Medulla oblongata (tissue), 1 donor: ENCODE measurements around the gene PRKCH.
"Not testable (repeated sequence)": the region's sequence is repeated elsewhere in the genome, so short reads cannot be mapped to it uniquely, and the experiment has no call there.

Source experiments
- DNase-seq: peaks from one replicate; pipeline ENCODE4 v3.0.0-alpha.2; 2015; ENCODE audit errors: extremely low spot score

The PRKCH gene

GRCh38 chr14:61308198-61308597, 13.2 kb upstream of the PRKCH start:
- DNase-seq = no peak

- DNase-seq = not testable (repeated sequence)
Measured at GRCh38 chr14:61308701-61309100, 12.7 kb upstream of the PRKCH start.

DNA sequence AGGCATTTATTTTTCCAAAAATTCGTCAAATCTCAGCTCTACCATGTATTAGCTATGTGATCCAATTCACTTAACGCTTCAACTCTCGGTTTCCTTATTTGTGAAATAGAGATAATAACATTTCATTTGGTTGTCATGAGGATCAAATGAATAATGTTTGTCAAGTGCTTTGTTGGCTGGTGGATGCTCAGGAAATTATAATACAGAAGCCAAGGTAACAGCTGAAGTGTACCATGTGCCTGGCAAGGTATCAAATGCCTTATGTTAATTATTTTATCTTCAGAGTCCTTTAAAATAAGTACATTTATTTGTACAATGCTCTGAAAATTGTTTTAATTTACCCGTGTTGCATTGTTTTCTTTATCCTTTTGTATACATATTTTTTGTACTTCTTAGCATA, 6.1 kb upstream of the PRKCH start:
- no peak for DNase-seq

- DNase-seq = no peak
Measured at GRCh38 chr14:61319086-61319485, 2.3 kb upstream of the PRKCH start.

DNA sequence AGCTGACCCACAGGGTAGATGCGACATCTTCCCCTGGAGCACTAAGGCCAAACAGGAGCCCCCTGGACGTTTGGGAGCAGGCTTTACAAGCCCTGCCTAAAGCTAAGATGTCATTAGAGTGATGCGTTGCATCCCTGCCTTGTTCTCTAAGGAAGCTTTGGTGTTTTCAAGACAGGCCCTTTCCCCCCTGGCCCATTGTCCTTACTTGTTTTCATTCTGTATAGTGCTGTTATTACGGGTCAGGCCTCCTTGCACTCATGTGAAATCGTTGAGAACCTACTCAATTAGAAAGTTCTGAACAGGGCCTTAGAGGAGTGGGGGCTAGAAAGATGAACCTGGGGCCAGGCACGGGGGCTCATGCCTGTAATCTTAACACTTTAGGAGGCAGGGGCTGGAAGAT, 1.7 kb upstream of the PRKCH start:
- DNase-seq = no peak

GRCh38 chr14:61320170-61320569, 1.2 kb upstream of the PRKCH start:
- not testable (repeated sequence) for DNase-seq

- DNase-seq = no peak
Measured at GRCh38 chr14:61320806-61321384, 484 bp upstream of the PRKCH start.

GRCh38 chr14:61322011-61322798, 826 bp downstream of the PRKCH start:
- DNase-seq = no peak

DNA sequence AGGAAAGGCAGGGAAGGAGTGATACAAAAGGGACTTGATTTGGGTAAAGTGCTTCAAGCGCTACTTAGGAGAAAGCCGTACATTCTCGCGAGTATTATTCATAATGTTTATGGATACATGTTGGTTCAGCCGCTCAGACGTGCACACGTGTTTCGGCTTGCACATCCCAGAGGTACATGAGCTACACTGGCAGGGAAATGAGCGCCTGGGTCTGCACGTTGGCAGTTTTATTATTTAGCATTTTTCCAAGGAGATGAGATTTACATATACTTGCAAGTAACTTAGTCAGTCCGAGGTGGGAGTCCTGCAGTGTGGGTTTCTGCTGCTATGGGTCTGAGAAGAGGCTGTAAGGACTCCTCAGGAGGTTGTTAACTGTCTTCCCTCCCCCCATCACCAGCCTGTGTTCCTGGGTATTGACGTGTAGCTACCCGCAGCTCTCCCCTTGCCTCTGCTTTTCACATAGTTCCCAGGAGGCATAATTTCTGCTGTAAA, 1.5 kb downstream of the PRKCH start:
- DNase-seq = no peak

DNA sequence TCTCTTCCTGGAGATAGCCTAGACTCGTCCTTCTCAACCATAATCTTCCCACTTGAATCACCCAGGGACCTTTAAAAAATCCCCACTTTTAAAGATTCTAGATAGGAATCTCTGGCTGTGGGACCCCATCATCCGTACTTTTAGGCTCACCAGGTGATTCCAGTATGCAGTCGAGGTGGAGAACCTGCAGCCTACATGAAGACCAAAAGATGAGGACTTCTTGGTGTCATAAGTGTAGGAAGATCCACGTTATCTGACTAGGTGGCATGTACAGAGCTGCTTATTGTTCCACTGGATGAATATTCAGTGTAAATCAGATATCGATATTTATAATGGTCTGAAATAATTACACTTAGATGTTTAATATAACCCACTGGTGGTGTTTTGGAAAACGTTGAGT, 2.6 kb downstream of the PRKCH start:
- no peak for DNase-seq

GRCh38 chr14:61325166-61325565, 3.8 kb downstream of the PRKCH start:
- DNase-seq = no peak

DNA sequence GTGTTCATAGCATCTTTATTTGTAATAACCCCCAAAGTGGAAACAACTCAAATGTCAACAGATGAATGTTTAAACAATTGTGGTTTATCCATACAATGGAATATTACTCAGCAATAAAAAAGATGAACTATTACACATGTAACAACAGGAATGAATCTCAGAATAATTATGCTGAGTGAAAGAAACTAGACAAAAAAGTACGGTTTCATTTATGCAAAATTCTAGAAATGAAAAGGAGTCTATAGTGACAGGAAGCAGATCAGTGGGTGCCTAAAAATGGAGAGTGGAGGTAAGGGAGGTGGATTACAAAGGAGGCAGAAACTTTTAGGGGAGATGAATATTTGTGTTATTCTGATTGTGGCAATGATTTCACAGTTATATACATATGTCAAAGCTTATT, 4.8 kb downstream of the PRKCH start:
- no peak for DNase-seq

- DNase-seq = peak; percentile 23
Measured at GRCh38 chr14:61326847-61327246, 5.5 kb downstream of the PRKCH start.

GRCh38 chr14:61328626-61329262, 7.4 kb downstream of the PRKCH start:
- no peak for DNase-seq

DNA sequence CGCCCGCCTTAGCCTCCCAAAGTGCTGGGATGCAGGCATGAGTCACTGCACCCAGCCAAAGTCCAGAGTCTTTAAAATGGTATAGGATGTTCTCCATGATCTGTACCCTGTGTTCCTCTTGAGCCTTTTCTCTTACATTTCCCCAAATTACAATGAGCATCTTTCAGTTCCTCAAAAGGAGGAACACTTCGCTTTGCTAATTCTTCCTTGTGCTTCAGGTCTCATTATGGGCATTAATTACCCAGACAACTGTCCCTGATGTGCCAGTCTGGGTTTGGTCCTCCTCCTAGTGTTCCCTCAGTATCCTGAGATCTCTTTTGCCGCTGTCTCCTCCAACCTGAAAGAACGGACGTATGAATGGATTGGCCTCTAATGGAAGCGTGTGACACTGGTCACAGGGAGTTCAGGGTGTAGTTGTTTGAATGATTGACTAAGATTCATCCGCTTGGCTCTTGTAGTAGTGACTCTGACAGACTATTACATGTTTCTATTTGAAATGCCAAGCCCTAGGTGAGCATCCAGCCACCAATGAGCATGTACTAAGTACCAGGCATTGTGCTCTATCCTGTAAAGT, 8.2 kb downstream of the PRKCH start:
- DNase-seq = peak; percentile 67

DNA sequence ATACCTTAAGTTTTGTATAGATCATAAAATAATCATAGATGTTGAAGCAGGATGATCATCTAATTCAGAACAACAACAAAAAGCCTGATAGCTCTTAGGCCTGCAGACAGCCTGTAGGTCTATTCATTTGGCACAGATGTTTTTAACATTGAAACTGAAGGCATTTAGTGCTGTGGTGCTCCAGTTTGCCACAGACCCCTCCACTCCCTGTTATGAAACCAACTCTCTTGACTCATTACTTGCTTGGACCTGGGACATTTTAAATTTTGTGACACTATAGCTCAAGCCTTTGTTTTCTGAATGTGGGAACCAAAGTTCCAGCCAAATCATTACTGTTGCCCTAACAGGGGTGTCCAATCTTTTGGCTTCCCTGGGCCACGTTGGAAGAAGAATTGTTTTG, 9.1 kb downstream of the PRKCH start:
- no peak for DNase-seq

DNA sequence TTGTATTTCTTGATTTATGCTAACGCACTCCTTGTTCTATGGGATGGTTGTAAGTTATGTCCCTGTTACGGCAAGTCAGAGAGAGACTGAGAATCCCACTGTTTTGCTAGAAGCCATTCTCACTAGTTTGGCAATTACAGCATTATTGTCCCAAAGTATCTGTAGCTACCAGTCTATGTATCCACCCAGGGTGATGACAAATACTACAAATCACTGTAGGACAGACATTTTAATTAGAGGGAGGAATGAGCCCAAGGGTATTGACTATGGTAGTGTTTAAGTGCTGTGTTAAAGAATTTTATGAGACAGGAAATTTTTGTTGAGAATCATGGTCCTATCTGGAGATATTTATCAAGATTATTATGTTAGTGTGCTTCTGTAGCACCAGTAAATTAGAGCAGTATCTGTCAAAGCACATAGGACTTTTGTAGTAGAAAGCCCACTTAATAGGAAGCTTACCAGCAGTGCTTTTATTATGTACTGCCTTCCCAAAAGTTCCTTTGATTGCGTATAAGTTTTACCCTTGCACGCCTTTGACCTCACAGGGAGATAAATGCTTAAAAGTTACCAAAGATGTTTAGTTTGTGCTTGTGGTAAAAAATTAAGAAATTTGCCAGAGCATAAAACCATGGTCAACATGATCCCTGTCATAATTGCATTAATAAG, 10.7 kb downstream of the PRKCH start:
- no peak for DNase-seq

- no peak for DNase-seq
Measured at GRCh38 chr14:61332658-61333029, 11.3 kb downstream of the PRKCH start.

GRCh38 chr14:61333087-61333486, 11.7 kb downstream of the PRKCH start:
- no peak for DNase-seq

DNA sequence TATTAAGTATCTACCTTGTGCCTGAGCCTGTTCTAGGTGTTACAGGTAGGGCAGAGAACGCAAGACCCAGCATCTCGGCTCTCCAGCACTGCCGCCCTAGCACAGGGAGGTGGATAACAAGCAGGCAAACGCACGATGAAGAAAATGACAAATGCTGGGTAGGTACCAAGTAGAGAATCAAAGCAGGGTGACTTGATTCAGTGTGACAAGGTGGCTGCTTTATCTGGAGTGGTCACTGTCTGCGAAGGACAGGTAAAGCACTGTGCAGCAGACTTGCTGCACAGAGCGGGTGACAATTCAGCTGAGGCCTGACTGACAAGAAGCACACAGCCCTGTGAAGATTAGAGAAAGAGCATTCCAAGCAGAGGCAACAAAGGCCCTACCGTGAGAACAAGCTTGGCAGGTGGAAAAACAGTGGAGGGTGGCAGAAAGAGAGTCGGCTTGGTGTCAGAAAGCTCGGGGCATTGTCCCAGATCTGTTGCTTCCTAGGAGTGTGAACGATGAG, 12.9 kb downstream of the PRKCH start:
- DNase-seq = no peak

- DNase-seq = no peak
Measured at GRCh38 chr14:61335049-61335448, 13.7 kb downstream of the PRKCH start.
